ENCODE data around the gene KRTAP6-3.

KRTAP6-3 gene

DNA sequence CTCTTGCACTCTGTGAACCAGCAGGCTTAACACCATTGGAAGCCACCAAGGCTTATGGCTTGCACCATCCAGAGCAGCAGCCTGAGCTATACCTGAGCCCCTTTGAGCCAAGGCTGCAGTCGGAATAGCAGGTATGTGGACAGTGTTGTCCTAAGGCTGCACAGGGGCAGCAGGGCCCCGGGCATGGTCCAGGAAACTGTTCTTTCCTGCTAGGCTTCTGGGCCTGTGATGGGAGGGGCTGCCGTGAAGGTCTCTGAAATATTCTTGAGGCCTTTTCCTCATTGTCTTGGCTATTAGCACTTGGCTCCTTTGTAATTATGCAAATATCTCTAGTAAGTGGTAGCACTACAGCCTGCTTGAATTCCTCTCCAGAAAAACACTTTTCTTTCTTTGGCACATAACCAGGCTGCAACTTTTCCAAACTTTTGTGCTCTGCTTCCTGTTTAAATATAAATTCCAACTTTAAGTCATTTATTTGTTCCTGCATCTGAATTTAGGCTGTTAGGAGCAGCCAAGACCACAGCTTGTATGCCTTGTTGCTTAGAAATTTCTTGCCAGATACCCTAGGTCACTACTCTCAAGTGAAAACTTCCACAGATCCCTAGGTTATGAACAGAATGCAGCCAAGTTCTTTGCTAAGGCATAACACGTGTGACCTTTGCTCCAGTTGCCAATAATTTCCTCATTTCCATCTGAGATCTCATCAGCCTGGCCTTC lies 33.4 kb downstream of the KRTAP6-3 start:
- H3K9ac ChIP-seq (ENCODE audit: low read depth, low read length) = no peak overlapping the region
- H3K27ac ChIP-seq (ENCODE audit: low read depth, low read length) = no peak overlapping the region
- H3K36me3 ChIP-seq (ENCODE audit: insufficient read depth, low read length) = no peaks in the 10 kb centered on the region
- peaks cover 5% of the 10 kb centered on the region; the same call in 1 of the 2 replicates for H3K9me3 ChIP-seq (ENCODE audit: insufficient read depth, low read depth, low read length)
- no peak overlapping the region for H3K4me3 ChIP-seq (ENCODE audit: low read length)
- no peaks in the 10 kb centered on the region for H3K27me3 ChIP-seq (ENCODE audit: insufficient read depth, low read length)
- 83% methylated on average over 4 of the region's 4 CpGs for WGBS
- no peaks in the 10 kb centered on the region for H3K4me1 ChIP-seq (ENCODE audit: insufficient read depth, low read length)

DNA sequence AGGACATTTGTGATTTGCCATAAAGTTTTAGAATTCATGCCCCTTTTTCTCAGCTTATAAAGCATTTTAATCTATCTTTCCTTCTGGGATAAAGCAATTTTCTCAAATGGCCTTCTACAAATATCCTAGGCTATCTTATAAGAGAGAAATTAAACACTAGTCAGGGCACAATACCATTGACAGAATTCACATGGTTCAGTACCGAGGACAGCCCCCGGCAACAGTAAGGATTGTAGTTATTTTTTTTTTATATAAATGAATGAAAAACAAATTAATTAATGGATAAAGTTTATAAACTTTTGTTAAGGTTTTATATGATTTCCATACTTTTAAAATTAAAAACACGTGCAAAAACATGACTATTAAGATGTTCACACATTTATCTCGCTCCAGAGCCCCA lies 35.9 kb downstream of the KRTAP6-3 start:
- Histone ChIP-seq H3K4me3 (ENCODE audit: low read length) (no peak overlapping the region), H3K36me3 (ENCODE audit: insufficient read depth, low read length) (no peaks in the 10 kb centered on the region), H3K27me3 (ENCODE audit: insufficient read depth, low read length) (no peaks in the 10 kb centered on the region), H3K9me3 (ENCODE audit: insufficient read depth, low read depth, low read length) (peaks cover 5% of the 10 kb centered on the region; the same call in 1 of the 2 replicates), H3K27ac (ENCODE audit: low read depth, low read length) (no peak overlapping the region), H3K9ac (ENCODE audit: low read depth, low read length) (no peak overlapping the region), H3K4me1 (ENCODE audit: insufficient read depth, low read length) (no peaks in the 10 kb centered on the region)
- 62% methylated on average over 2 of the region's 4 CpGs for WGBS

- Histone ChIP-seq H3K36me3 (ENCODE audit: insufficient read depth, low read length) (no peaks in the 10 kb centered on the region), H3K9me3 (ENCODE audit: insufficient read depth, low read depth, low read length) (peaks cover 5% of the 10 kb centered on the region; the same call in 1 of the 2 replicates), H3K27ac (ENCODE audit: low read depth, low read length) (no peak overlapping the region), H3K9ac (ENCODE audit: low read depth, low read length) (no peak overlapping the region), H3K4me3 (ENCODE audit: low read length) (no peak overlapping the region), H3K27me3 (ENCODE audit: insufficient read depth, low read length) (no peaks in the 10 kb centered on the region), H3K4me1 (ENCODE audit: insufficient read depth, low read length) (no peaks in the 10 kb centered on the region)
- WGBS = 96% methylated on average over 1 of the region's 1 CpG
These were observed 37.0 kb downstream of the KRTAP6-3 start for GRCh38 chr21:30629200-30629599.

GRCh38 chr21:30634906-30635305 lies 42.7 kb downstream of the KRTAP6-3 start, which contains the start of gene KRTAP20-2:
Gene KRTAP20-2 (plus strand): TSS chr21:30635206. CDS start chr21:30635264, 58 bp downstream.
- Histone ChIP-seq H3K36me3 (ENCODE audit: insufficient read depth, low read length) (no peaks in the 10 kb centered on the region), H3K4me3 (ENCODE audit: low read length) (no peak within 1 kb of the TSS), H3K27me3 (ENCODE audit: insufficient read depth, low read length) (no peaks in the 10 kb centered on the region), H3K9ac (ENCODE audit: low read depth, low read length) (no peak within 1 kb of the TSS), H3K4me1 (ENCODE audit: insufficient read depth, low read length) (no peaks in the 10 kb centered on the region), H3K27ac (ENCODE audit: low read depth, low read length) (no peak within 1 kb of the TSS), H3K9me3 (ENCODE audit: insufficient read depth, low read depth, low read length) (no peaks in the 10 kb centered on the region)
- WGBS = 83% methylated on average over 1 of the region's 1 CpG

DNA sequence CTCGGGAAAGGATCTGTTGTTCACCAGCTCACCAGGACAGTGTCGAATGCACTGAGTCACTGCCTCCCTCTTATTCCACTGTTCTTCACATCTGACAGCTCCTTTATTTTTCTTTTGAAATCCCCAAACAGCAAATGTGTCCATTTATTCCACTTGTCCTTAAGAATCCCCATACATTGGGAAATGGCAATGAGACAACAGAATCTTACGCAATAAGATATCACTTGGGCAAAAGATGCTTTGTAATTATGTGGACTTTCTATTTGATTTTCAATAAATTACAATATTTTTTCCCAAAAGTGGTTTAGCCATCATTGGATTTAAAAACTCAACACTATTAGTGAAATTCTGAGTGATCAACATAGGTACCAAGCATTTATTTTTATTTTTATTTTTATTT lies 46.4 kb downstream of the KRTAP6-3 start:
- no peaks in the 10 kb centered on the region for H3K36me3 ChIP-seq (ENCODE audit: insufficient read depth, low read length)
- no peaks in the 10 kb centered on the region for H3K9me3 ChIP-seq (ENCODE audit: insufficient read depth, low read depth, low read length)
- H3K4me3 ChIP-seq (ENCODE audit: low read length) = no peak overlapping the region
- H3K4me1 ChIP-seq (ENCODE audit: insufficient read depth, low read length) = no peaks in the 10 kb centered on the region
- no peaks in the 10 kb centered on the region for H3K27me3 ChIP-seq (ENCODE audit: insufficient read depth, low read length)
- H3K9ac ChIP-seq (ENCODE audit: low read depth, low read length) = no peak overlapping the region
- H3K27ac ChIP-seq (ENCODE audit: low read depth, low read length) = no peak overlapping the region
- 96% methylated on average over 2 of the region's 3 CpGs for WGBS

- H3K9ac ChIP-seq (ENCODE audit: low read depth, low read length) = no peak within 1 kb of the TSS
- H3K27me3 ChIP-seq (ENCODE audit: insufficient read depth, low read length) = no peaks in the 10 kb centered on the region
- no peak within 1 kb of the TSS for H3K4me3 ChIP-seq (ENCODE audit: low read length)
- no peaks in the 10 kb centered on the region for H3K9me3 ChIP-seq (ENCODE audit: insufficient read depth, low read depth, low read length)
- no peaks in the 10 kb centered on the region for H3K36me3 ChIP-seq (ENCODE audit: insufficient read depth, low read length)
- WGBS = 85% methylated on average over 2 of the region's 2 CpGs
- H3K27ac ChIP-seq (ENCODE audit: low read depth, low read length) = no peak within 1 kb of the TSS
- H3K4me1 ChIP-seq (ENCODE audit: insufficient read depth, low read length) = no peaks in the 10 kb centered on the region
These were observed 50.3 kb downstream of the KRTAP6-3 start, which contains the start of gene KRTAP20-3 for GRCh38 chr21:30642564-30642963. Gene KRTAP20-3 (plus strand): TSS chr21:30642864.
